K562 (cell line): ENCODE results near the gene DLGAP1. TPM values are rescaled to one million over a fixed set of nuclear protein-coding genes. Genes with fewer than 3 reads are reported as not detected.

ENCODE experiments used
- ATAC-seq: fragments of 200-7000 bp; cut with Tn5 transposase; 3 replicates; pipeline ENCODE4 v1.9.1; 2020; ENCODE audit warnings: moderate library complexity
- BruUV-seq: library from RNA; stranded (reverse); fragments of 400-500 nt; replicated peaks from 2 replicates; lab custom pipeline; 2021; lab: Mats Ljungman, UMichigan
- CTCF ChIA-PET: fragments of 300-600 bp; formaldehyde crosslinking; extraction: SDS; loops from one replicate; lab custom pipeline; 2021; ENCODE audit warnings: low intra/inter-chr PET ratio; lab: Yijun Ruan, JAX
- POLR2A ChIA-PET: fragments of 300-600, 350-650 bp; sonication (Branson Sonifier 250); formaldehyde crosslinking; extraction: SDS; loops from one replicate; lab custom pipeline; 2021; ENCODE audit warnings: antibody characterized with exemption, inconsistent platforms; lab: Yijun Ruan, JAX
- DNase-seq, 4 experiments: peaks; one replicate each; pipeline versions ENCODE4 v3.0.0 to v3.0.0-alpha.2; 2011 to 2018; ENCODE audit warnings: low spot score in 3 of 4, mixed read lengths in 3 of 4; ENCODE audit errors: extremely low read depth in 1 of 4
- FAIRE-seq: peaks from 2 replicates; lab custom pipeline; 2011; peaks lifted over from hg19 to GRCh38; lab: Jason Lieb, UNC
- H2AFZ ChIP-seq: 2 replicates; pipeline ENCODE4 v1.6.0; 2011; ENCODE audit warnings: low read depth, low read length, control low read depth, inconsistent platforms
- H3K27ac ChIP-seq: fragments of 200-600 bp; 3 replicates; pipeline ENCODE4 v1.8.0; 2011; ENCODE audit warnings: low read depth, mild to moderate bottlenecking, control low read depth, inconsistent platforms, low read length, moderate library complexity, mixed read lengths; ENCODE audit errors: extremely low read depth
- H3K27me3 ChIP-seq, 2 experiments: fragments of 300-600 bp in 1 of 2; 2 replicates in 1 of 2; 3 replicates in 1 of 2; pipeline versions ENCODE4 v1.6.0 to v1.8.0; 2011; ENCODE audit warnings: inconsistent platforms in 2 of 2, low read length in 2 of 2, mild to moderate bottlenecking in 1 of 2, mixed read lengths in 1 of 2, moderate library complexity in 1 of 2; ENCODE audit not compliant: control insufficient read depth in 2 of 2, insufficient read depth in 2 of 2
- H3K36me3 ChIP-seq: fragments of 300-600 bp; 3 replicates; pipeline ENCODE4 v1.8.0; 2011; ENCODE audit warnings: mild to moderate bottlenecking, low read length, inconsistent platforms; ENCODE audit not compliant: control insufficient read depth, insufficient read depth
- H3K4me1 ChIP-seq, 2 experiments: fragments of 200-600 bp in 1 of 2; replicated peaks in 1 of 2; 2 replicates in 1 of 2; 3 replicates in 1 of 2; pipeline versions ENCODE4 v1.5.1 to v1.8.0; 2011; ENCODE audit warnings: inconsistent platforms in 2 of 2, low read length in 2 of 2, mild to moderate bottlenecking in 1 of 2, mixed read lengths in 1 of 2, moderate library complexity in 1 of 2; ENCODE audit not compliant: control insufficient read depth in 2 of 2, insufficient read depth in 2 of 2
- H3K4me2 ChIP-seq: 2 replicates; pipeline ENCODE4 v1.6.1; 2011; ENCODE audit warnings: low read length, control low read depth, inconsistent platforms, mixed read lengths; ENCODE audit not compliant: insufficient read depth
- H3K4me3 ChIP-seq: fragments of 200-600 bp; sonication (generic), shearing (Covaris generic); 2 replicates; pipeline ENCODE4 v1.5.1; 2016; ENCODE audit warnings: control low read depth, inconsistent platforms
- H3K79me2 ChIP-seq: fragments of 200-600 bp; 3 replicates; pipeline ENCODE4 v1.8.0; 2011; ENCODE audit warnings: low read length, inconsistent platforms; ENCODE audit not compliant: control insufficient read depth, insufficient read depth
- H3K9ac ChIP-seq, 2 experiments: 2 replicates each; pipeline versions ENCODE4 v1.6.0 to v1.6.1; 2011; ENCODE audit warnings: low read depth in 2 of 2, low read length in 2 of 2, control low read depth in 1 of 2, inconsistent platforms in 1 of 2, mild to moderate bottlenecking in 1 of 2, mixed read lengths in 1 of 2; ENCODE audit not compliant: insufficient read depth in 1 of 2
- H3K9me1 ChIP-seq: one replicate; pipeline ENCODE4 v1.6.0; 2011; ENCODE audit warnings: inconsistent platforms, mild to moderate bottlenecking, low read length, moderate library complexity; ENCODE audit not compliant: control insufficient read depth, insufficient read depth
- H3K9me3 ChIP-seq: replicated peaks from 2 replicates; pipeline ENCODE4 v1.5.1; 2011; ENCODE audit warnings: low read depth, low read length, inconsistent platforms; ENCODE audit not compliant: control insufficient read depth, insufficient read depth
- H4K20me1 ChIP-seq: replicated peaks from 2 replicates; pipeline ENCODE4 v1.6.1; 2011; ENCODE audit warnings: low read length, inconsistent platforms, mixed read lengths; ENCODE audit not compliant: control insufficient read depth, insufficient read depth
- BRF2 ChIP-seq: IDR thresholded peaks from 3 replicates; pipeline ENCODE4 v1.6.1; 2011; ENCODE audit warnings: borderline replicate concordance, mild to moderate bottlenecking; ENCODE audit not compliant: insufficient read length, insufficient read depth
- DACH1 ChIP-seq: fragments of 450-650 bp; IDR thresholded peaks from 2 replicates; pipeline ENCODE4 v1.6.1; 2018; ENCODE audit not compliant: partially characterized antibody
- HSF4 ChIP-seq: fragments of 250-450 bp; sonication (Bioruptor Pico); IDR thresholded peaks from 2 replicates; pipeline ENCODE4 v2.1.2; 2022; ENCODE audit warnings: mild to moderate bottlenecking, moderate library complexity, borderline replicate concordance
- MTA1 ChIP-seq: fragments of 450-650 bp; IDR thresholded peaks from 2 replicates; pipeline ENCODE4 v1.6.1; 2017; ENCODE audit warnings: borderline replicate concordance
- RREB1 ChIP-seq: fragments of 250-450 bp; sonication (Bioruptor Pico); IDR thresholded peaks from 2 replicates; pipeline ENCODE4 v1.4.0; 2020
- WGBS: fragments of 100-300 bp; shearing (Covaris generic); methylation state at CpG from one replicate; pipeline ENCODE4 v1.1.6; 2016; ENCODE audit warnings: low coverage, mixed read lengths; ENCODE audit not compliant: insufficient coverage; ENCODE audit errors: missing lambda C conversion rate; 5-methylcytosine and 5-hydroxymethylcytosine counted together
- in situ Hi-C: fragments of 300-500 bp; cut with MboI; formaldehyde crosslinking; loops from 4 replicates; pipeline ENCODE4 v1.15.0; 2018; ENCODE audit warnings: inconsistent platforms, mixed read lengths
- intact Hi-C: fragments of 100-400 bp; cut with micrococcal nuclease; formaldehyde crosslinking; loops from 2 replicates; pipeline ENCODE4 v1.14.2; 2022
- polyA plus RNA-seq, 8 experiments: library from polyadenylated mRNA; depleted of rRNA in 4 of 8; stranded (reverse) in 5 of 8; unstranded in 3 of 8; fragments of >200 nt; fragmentation: Nextera tagmentation in 2 of 8; fragmentation: Illumina TruSeq in 1 of 8; extraction: Ambion mirVana in 2 of 8; extraction: Trizol in 1 of 8; gene quantifications; 2 replicates each; pipeline versions ENCODE4 v1.2.1 to v1.2.3, GENCODE V29; 2011 to 2014; ENCODE audit warnings: inconsistent platforms in 1 of 8, missing spikeins in 1 of 8
- total RNA-seq, 7 experiments: library from RNA; depleted of rRNA in 6 of 7; stranded (reverse); fragments of >200 nt in 6 of 7; fragmentation: Illumina TruSeq in 2 of 7; extraction: Trizol in 2 of 7; gene quantifications; 2 replicates each; pipeline versions ENCODE4 v1.2.1 to v1.2.3, GENCODE V29; 2011 to 2021; ENCODE audit warnings: low replicate concordance in 1 of 7

The DLGAP1 gene
- total and polyA plus RNA-seq, 9 of the 15 experiments (the other 6 are each of a cell fraction or from before 2014, with no cell fraction given): 0.04 to 0.22 (median 0.08) TPM

- Histone ChIP-seq H3K4me1 (peaks cover 48 to 60% of the 10 kb centered on the region in 2 experiments), H3K4me2 (no peak overlapping the region), H3K9ac (no peak overlapping the region), H3K79me2 (peaks cover 29% of the 10 kb centered on the region), H3K9me1 (no peaks in the 10 kb centered on the region), H3K9me3 (no peaks in the 10 kb centered on the region), H3K36me3 (no peaks in the 10 kb centered on the region; the same call in 2 of the 3 replicates), H4K20me1 (no peaks in the 10 kb centered on the region), H3K4me3 (no peak overlapping the region), H2AFZ (no peak overlapping the region), H3K27me3 (no peaks in the 10 kb centered on the region; a peak in 1 of 5 replicates), H3K27ac (no peak overlapping the region; the same call in 2 of the 3 replicates)
- in situ Hi-C loops: no loop called here
- ChIA-PET CTCF (interaction anchor here (0.6 kb wide), 1 partner anchor 21 kb away, joined by 7 read pairs; no protein-coding TSS in a partner anchor), POLR2A (interaction anchor here (1.3 to 6.3 kb wide), 5 partner anchors 14 to 57 kb away, joined by 3 to 80 read pairs (median 43); no protein-coding TSS in a partner anchor)
- ATAC-seq (no peak), FAIRE-seq (no peak), DNase-seq (no peak)
- intact Hi-C loops: no loop called here
- 80% methylated on average over 9 of the region's 9 CpGs for WGBS
- TF ChIP-seq BRF2 (no peak), DACH1 (no peak), MTA1 (no peak), HSF4 (CRISPR knock-in tag) (0 out of 2 replicates have a peak, but pooled peaks have one; percentile 4), RREB1 (CRISPR knock-in tag) (0 out of 2 replicates have a peak, but pooled peaks have one; percentile 9)
- BruUV-seq: no TSS peak
These were observed 803.8 kb downstream of the DLGAP1 start for GRCh38 chr18:3651266-3651665.
